Kidney (tissue), 14 donors: ENCODE measurements around the gene SYNDIG1. TPM values are rescaled to one million over a fixed set of nuclear protein-coding genes. Genes with fewer than 3 reads are reported as not detected.

Source experiments
- DNase-seq, 5 donors: peaks; one replicate each; pipeline ENCODE4 v3.0.0-alpha.2; 2013 to 2020
- FAIRE-seq: peaks from 2 replicates; lab custom pipeline; 2012; peaks lifted over from hg19 to GRCh38; lab: Jason Lieb, UNC
- H3K27ac ChIP-seq, 2 donors: one replicate each; pipeline ENCODE4 v1.7.0; 2013; ENCODE audit warnings: low read depth in 2 of 2, low read length in 2 of 2, inconsistent platforms in 1 of 2
- H3K27me3 ChIP-seq: one replicate; pipeline ENCODE4 v1.7.1; 2013; ENCODE audit warnings: low read length, inconsistent platforms; ENCODE audit not compliant: control insufficient read depth, insufficient read depth
- H3K36me3 ChIP-seq, 3 donors: one replicate each; pipeline versions ENCODE4 v1.7.0 to v1.7.1; 2013; ENCODE audit warnings: low read length in 3 of 3, control low read depth in 1 of 3, inconsistent platforms in 1 of 3; ENCODE audit not compliant: insufficient read depth in 3 of 3, control insufficient read depth in 2 of 3
- H3K4me1 ChIP-seq, 3 donors: one replicate each; pipeline versions ENCODE4 v1.7.0 to v1.7.1; 2013; ENCODE audit warnings: low read length in 3 of 3, inconsistent platforms in 1 of 3, low read depth in 1 of 3; ENCODE audit not compliant: control insufficient read depth in 2 of 3, insufficient read depth in 2 of 3
- H3K4me3 ChIP-seq, 3 donors: one replicate each; pipeline versions ENCODE4 v1.7.0 to v1.8.1; 2013; ENCODE audit warnings: low read length in 3 of 3, control low read depth in 1 of 3, inconsistent platforms in 1 of 3
- H3K9ac ChIP-seq, 3 donors: one replicate each; pipeline versions ENCODE4 v1.7.0 to v1.7.1; 2013; ENCODE audit warnings: low read length in 3 of 3, control low read depth in 1 of 3, inconsistent platforms in 1 of 3
- H3K9me3 ChIP-seq, 3 donors: one replicate each; pipeline versions ENCODE4 v1.7.0 to v1.7.1; 2013; ENCODE audit warnings: low read length in 3 of 3, control low read depth in 1 of 3, inconsistent platforms in 1 of 3; ENCODE audit not compliant: control insufficient read depth in 2 of 3, insufficient read depth in 1 of 3
- CTCF ChIP-seq: IDR thresholded peaks from 3 replicates; pipeline ENCODE4 v1.5.1; 2012; ENCODE audit warnings: mild to moderate bottlenecking, moderate library complexity, borderline replicate concordance; ENCODE audit not compliant: insufficient read depth; ENCODE audit errors: extremely low read depth
- intact Hi-C: fragments of 100-400 bp; cut with DNase I; formaldehyde crosslinking; loops from one replicate; pipeline ENCODE4 v1.11.1; 2022
- polyA plus RNA-seq: library from polyadenylated mRNA; stranded (reverse); fragments of 350-450 nt; fragmentation: Illumina TruSeq; extraction: RNeasy Lipid Tissue Mini Kit (QIAGEN cat#74804); gene quantifications from one replicate; pipeline ENCODE4 v1.2.3, GENCODE V29; 2014; ENCODE audit warnings: low read depth, low replicate concordance; ENCODE audit not compliant: insufficient read depth
- total RNA-seq: library from RNA; stranded (reverse); fragmentation: NEBNext Ultra II Directional; extraction: Animal tissue kit (Norgen Biotek cat#: 25700); gene quantifications from one replicate; pipeline ENCODE4 v1.2.1, GENCODE V29; 2021
- donor health status: control.
- donor health status: control.
- donor health status: control.
- donor health status: control.
- donor health status: control.
- donor health status: DM: yes; HTN: yes; CAD: no.
- donor health status: Normal renal cell carcinoma (clear cell type).

Gene SYNDIG1
- total and polyA plus RNA-seq, 2 donors from 2014 or later, result 5.4 to 8.2 TPM

DNA sequence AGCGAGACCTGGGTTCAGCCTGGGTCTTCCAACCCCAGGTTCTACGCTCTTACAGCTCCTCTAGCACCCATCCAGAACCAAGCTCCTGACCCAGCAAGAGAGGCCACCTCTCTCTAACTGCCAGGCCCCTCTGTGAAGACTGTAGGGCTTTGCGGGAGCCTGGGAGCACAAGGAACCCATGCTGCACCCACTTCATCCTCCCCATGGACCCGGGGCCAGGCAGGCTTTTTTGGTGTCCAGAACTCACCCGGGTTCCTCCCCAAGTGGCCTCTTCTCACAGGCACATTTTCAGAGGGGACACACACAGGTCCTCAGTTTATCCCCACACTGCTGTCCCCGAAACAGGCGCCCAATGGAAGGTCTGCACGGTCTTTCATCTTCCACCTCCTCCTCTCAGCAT lies 145.9 kb downstream of the SYNDIG1 start:
- intact Hi-C loops, result no loop called here
- Histone ChIP-seq H3K9me3 (no peaks in the 10 kb centered on the region), H3K36me3 (no peaks in the 10 kb centered on the region), H3K27me3 (no peaks in the 10 kb centered on the region), H3K27ac (no peak overlapping the region), H3K4me1 (no peaks in the 10 kb centered on the region), H3K9ac (no peak overlapping the region), H3K4me3 (no peak overlapping the region)
- no peak for TF ChIP-seq CTCF
- FAIRE-seq (no peak), DNase-seq (no peak)

DNA sequence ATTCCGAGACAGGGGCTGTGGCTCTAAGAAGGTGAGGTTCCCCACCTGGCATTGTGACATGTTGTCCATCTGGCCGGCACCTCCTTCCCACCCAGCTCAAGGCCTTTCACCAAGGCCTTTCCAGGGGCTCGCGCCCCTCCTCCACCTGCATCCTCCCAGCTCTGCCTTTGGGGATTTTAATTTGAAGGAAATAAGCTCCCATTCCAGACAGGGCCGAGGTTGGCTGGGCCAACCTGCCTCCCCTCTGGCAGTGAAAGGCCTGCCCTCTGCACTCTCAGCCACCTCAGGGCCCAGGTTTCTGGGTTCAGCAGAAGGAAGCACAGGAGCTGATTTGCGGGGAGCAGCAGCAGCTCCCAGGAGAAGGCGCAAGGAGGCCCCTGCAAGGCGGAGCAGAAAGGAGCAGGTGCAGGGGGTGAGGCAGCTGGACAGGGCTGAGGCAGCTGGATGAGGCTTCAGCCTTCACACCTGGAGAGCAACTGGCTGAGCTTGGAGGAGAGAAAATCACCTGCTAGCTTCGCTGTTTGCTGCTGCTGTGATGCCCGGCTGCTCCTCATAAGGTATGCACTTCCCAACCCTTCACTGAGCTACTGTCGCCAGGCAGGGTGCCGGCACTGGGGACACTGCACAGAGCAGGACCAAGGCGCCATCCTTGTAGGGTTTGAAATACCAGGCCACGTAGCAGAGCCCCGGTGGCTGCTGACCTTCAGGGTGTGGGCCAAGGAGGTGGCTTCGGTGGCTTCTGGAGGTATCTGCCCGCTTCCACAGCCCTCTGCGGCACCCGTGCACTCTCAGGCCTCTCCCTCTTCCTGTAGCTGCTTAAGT lies 147.0 kb downstream of the SYNDIG1 start:
- no peaks in the 10 kb centered on the region for H3K9me3 ChIP-seq
- H3K27ac ChIP-seq, result no peak overlapping the region
- H3K27me3 ChIP-seq, result no peaks in the 10 kb centered on the region
- H3K4me1 ChIP-seq, result no peaks in the 10 kb centered on the region
- H3K9ac ChIP-seq, result no peak overlapping the region
- DNase-seq (no peak), FAIRE-seq (no peak)
- H3K4me3 ChIP-seq, result no peak overlapping the region
- intact Hi-C loops, result no loop called here
- H3K36me3 ChIP-seq, result no peaks in the 10 kb centered on the region
- TF ChIP-seq CTCF, result no peak

DNA sequence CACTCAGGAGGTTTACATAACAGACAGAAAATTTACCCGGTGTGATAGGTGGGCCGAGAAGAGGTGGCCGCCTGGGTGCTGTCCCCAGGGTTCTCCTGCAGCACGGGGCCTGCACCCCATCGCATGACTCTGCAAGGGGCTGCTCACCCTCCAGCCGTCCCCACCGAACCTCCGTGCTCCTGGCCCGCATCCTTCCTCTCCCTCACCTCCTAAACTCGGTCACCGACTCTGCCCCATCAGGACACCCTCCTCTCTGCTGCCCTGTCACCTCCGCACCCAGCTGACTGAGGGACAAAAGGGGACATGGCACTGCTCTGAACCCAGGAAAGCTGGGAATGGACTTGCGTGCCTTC lies 147.6 kb downstream of the SYNDIG1 start:
- DNase-seq, result no peak
- Histone ChIP-seq H3K4me3 (no peak overlapping the region), H3K4me1 (no peaks in the 10 kb centered on the region), H3K36me3 (no peaks in the 10 kb centered on the region), H3K27me3 (no peaks in the 10 kb centered on the region), H3K9me3 (no peaks in the 10 kb centered on the region), H3K27ac (no peak overlapping the region), H3K9ac (no peak overlapping the region)
- intact Hi-C loops, result no loop called here
- FAIRE-seq, result no peak
- no peak for TF ChIP-seq CTCF
